ENCODE data around the gene CYREN.
A peak's percentile ranks its signal among the peaks of the same experiment; 100 is the strongest.
"Not testable (repeated sequence)": the region's sequence is repeated elsewhere in the genome, so short reads cannot be mapped to it uniquely, and the experiment has no call there.

Gene CYREN

GRCh38 chr7:135158874-135159273, 11.6 kb downstream of the CYREN start:
- no peak for DNase-seq

- no peak for DNase-seq
Measured at GRCh38 chr7:135158141-135158655, 12.3 kb downstream of the CYREN start.

GRCh38 chr7:135156290-135156689, 14.2 kb downstream of the CYREN start:
- no peak for DNase-seq

- no peak for DNase-seq
Measured at GRCh38 chr7:135154734-135155133, 15.8 kb downstream of the CYREN start.

- DNase-seq: no peak
Measured at GRCh38 chr7:135152442-135152841, 18.1 kb downstream of the CYREN start.

GRCh38 chr7:135151533-135151932, 19.0 kb downstream of the CYREN start:
- no peak for DNase-seq

GRCh38 chr7:135151132-135151531, 19.4 kb downstream of the CYREN start:
- DNase-seq: no peak

GRCh38 chr7:135150072-135150782, 20.3 kb downstream of the CYREN start:
- DNase-seq: no peak

- DNase-seq: peak in 3 of 5 donors; percentile 33 to 88 (median 55)
Measured at GRCh38 chr7:135147899-135148721, 22.4 kb downstream of the CYREN start, which contains the start of gene TMEM140. TMEM140 (plus strand) TSS chr7:135148072; CDS start chr7:135164442, 16,370 bp downstream.

GRCh38 chr7:135147341-135147898, 23.1 kb downstream of the CYREN start:
- peak in 1 of 5 donors; percentile 56 for DNase-seq

GRCh38 chr7:135143885-135144668, 26.4 kb downstream of the CYREN start:
- no peak for DNase-seq

- no peak for DNase-seq
Measured at GRCh38 chr7:135129579-135129978, 40.9 kb downstream of the CYREN start.

GRCh38 chr7:135128931-135129330, 41.6 kb downstream of the CYREN start:
- no peak for DNase-seq

- DNase-seq: not testable (repeated sequence)
Measured at GRCh38 chr7:135124631-135125030, 45.9 kb downstream of the CYREN start.

- no peak for DNase-seq
Measured at GRCh38 chr7:135121868-135122267, 48.6 kb downstream of the CYREN start.

- no peak for DNase-seq
Measured at GRCh38 chr7:135117096-135117495, 53.4 kb downstream of the CYREN start.
